RWPE2 (cell line): Measurements from ENCODE around the gene TMEM116.
A peak's percentile ranks its signal among the peaks of the same experiment; 100 is the strongest.
"Not testable (repeated sequence)": the region's sequence is repeated elsewhere in the genome, so short reads cannot be mapped to it uniquely, and the experiment has no call there.

Source experiments
- ATAC-seq: fragments of 200-7000 bp; cut with Tn5 transposase; 3 replicates; pipeline ENCODE4 v1.9.1; 2021; ENCODE audit warnings: low read depth
- DNase-seq: peaks from one replicate; pipeline ENCODE4 v3.0.0-alpha.2; 2020; ENCODE audit warnings: low spot score
- H3K27ac ChIP-seq: fragments of 450-650 bp; 2 replicates; pipeline ENCODE4 v1.5.1; 2017; ENCODE audit warnings: mild to moderate bottlenecking; ENCODE audit not compliant: poor library complexity, severe bottlenecking
- H3K27me3 ChIP-seq: fragments of 250-450 bp; sonication (Bioruptor Pico); 2 replicates; pipeline ENCODE4 v1.5.1; 2021; ENCODE audit warnings: mild to moderate bottlenecking, moderate library complexity; ENCODE audit not compliant: insufficient read depth, poor library complexity, severe bottlenecking
- H3K36me3 ChIP-seq: fragments of 250-450 bp; sonication (Bioruptor Pico); 2 replicates; pipeline ENCODE4 v1.5.1; 2020; ENCODE audit warnings: low read depth, mild to moderate bottlenecking, moderate library complexity
- H3K4me1 ChIP-seq: fragments of 250-450 bp; sonication (Bioruptor Pico); 2 replicates; pipeline ENCODE4 v1.5.1; 2021; ENCODE audit warnings: mild to moderate bottlenecking, moderate library complexity; ENCODE audit not compliant: insufficient read depth, poor library complexity, severe bottlenecking
- H3K4me3 ChIP-seq: fragments of 250-450 bp; sonication (Bioruptor Pico); 2 replicates; pipeline ENCODE4 v1.5.1; 2021; ENCODE audit warnings: mild to moderate bottlenecking, moderate library complexity; ENCODE audit not compliant: severe bottlenecking
- H3K9me3 ChIP-seq: fragments of 250-450 bp; sonication (Bioruptor Pico); 2 replicates; pipeline ENCODE4 v1.5.1; 2021; ENCODE audit warnings: mild to moderate bottlenecking, moderate library complexity; ENCODE audit not compliant: severe bottlenecking
- TF ChIP-seq, protein P1 (sequence below): fragments of 450-650 bp; IDR thresholded peaks from one replicate; pipeline ENCODE4 v1.5.1; 2017; ENCODE audit warnings: mild to moderate bottlenecking, moderate library complexity; ENCODE audit not compliant: poor library complexity, severe bottlenecking

TMEM116 gene

DNA sequence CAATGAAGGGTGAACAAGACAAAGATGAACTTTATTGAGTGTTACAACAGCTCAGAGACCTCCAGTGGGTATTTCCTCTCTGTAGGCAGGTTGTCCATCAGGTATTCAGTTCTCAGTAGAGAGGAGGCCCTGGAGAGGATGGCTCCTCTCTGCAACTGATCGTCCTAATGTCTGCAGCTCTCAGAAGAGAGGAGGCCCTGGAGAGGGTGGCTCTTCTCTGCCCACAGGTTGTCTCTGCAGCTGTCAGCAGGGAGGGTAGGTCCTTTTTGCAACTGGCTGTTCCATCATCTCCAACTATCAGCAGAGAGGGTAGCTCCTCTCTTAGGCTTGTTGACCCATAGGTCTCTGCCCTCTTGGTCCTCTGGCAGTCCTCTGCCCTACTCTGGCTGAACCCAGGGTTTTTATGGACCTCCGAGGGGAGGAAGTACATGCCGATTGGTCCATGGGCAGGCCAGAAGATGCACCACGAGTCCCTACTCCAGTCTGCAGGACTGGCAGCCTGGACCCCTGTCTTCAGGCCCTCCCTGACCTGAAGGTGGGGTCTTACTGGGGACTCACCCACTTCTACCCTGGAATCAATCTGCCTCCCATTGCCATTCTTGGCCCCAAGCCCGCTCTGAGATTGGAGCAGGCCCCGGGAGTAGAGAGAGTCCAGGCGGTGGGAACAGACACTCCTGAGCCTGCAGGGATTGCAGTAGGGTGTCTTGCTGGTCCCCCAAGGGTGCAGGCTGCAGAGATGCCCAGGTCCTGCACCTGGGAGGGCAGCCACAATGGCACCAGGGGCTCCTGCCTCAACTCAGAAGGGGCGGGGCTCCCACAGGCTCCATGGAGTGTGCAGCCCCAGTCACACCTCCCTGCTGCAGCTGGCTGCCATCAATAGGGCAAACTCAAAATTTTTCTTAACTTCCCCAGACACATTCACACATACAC lies 2.3 kb downstream of the TMEM116 start:
- Histone ChIP-seq H3K27ac (no peak overlapping the region), H3K36me3 (peaks cover 7% of the 10 kb centered on the region), H3K9me3 (no peaks in the 10 kb centered on the region), H3K27me3 (no peaks in the 10 kb centered on the region), H3K4me1 (peaks cover 11% of the 10 kb centered on the region), H3K4me3 (no peak overlapping the region)
- DNase-seq: no peak
- ATAC-seq: no peak
- TF ChIP-seq, protein P1, sequence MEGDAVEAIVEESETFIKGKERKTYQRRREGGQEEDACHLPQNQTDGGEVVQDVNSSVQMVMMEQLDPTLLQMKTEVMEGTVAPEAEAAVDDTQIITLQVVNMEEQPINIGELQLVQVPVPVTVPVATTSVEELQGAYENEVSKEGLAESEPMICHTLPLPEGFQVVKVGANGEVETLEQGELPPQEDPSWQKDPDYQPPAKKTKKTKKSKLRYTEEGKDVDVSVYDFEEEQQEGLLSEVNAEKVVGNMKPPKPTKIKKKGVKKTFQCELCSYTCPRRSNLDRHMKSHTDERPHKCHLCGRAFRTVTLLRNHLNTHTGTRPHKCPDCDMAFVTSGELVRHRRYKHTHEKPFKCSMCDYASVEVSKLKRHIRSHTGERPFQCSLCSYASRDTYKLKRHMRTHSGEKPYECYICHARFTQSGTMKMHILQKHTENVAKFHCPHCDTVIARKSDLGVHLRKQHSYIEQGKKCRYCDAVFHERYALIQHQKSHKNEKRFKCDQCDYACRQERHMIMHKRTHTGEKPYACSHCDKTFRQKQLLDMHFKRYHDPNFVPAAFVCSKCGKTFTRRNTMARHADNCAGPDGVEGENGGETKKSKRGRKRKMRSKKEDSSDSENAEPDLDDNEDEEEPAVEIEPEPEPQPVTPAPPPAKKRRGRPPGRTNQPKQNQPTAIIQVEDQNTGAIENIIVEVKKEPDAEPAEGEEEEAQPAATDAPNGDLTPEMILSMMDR: no peak

DNA sequence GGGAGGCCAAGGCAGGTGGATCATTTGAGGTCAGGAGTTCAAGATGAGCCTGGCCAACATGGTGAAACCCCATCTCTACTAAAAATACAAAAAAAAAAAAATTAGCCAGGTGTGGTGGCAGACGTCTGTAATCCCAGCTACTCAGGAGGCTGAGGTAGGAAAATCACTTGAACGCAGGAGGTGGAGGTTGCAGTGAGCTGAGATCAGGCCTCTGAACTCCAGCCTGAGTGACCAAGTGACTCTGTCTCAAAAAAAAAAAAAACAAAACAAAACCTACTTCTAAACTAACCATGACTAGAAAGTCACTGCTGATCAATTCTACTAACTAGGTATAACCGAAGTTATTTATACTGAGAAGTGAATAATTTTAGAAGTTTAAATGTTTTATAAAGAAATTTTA lies 3.4 kb downstream of the TMEM116 start:
- DNase-seq, H3K27ac ChIP-seq, H3K9me3 ChIP-seq, H3K4me3 ChIP-seq, ATAC-seq, H3K4me1 ChIP-seq, H3K27me3 ChIP-seq, H3K36me3 ChIP-seq: not testable (repeated sequence)

DNA sequence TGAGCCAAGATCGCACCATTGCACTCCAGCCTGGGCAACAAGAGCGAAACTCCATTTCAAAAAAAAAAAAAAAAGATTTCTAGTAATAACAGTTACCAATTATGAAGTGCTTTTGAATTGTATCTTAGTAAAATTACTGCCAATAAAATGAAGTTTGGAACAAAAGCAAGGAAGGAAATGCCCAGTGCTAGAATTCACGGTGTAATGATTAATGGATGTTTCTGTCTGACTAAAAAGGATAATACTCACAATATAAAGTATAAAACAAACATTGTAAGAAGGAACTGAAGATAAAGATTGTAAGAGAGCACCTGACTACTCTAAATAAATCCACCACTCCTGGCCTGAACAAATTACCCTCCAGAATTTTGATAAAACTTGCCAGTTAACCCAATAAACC lies 4.0 kb downstream of the TMEM116 start:
- no peaks in the 10 kb centered on the region for H3K27me3 ChIP-seq
- H3K36me3 ChIP-seq: 0 out of 2 replicates have a peak, but pooled peaks cover 3% of the 10 kb centered on the region
- TF ChIP-seq, protein P1: no peak
- no peaks in the 10 kb centered on the region for H3K9me3 ChIP-seq
- H3K27ac ChIP-seq: no peak overlapping the region
- no peak overlapping the region for H3K4me3 ChIP-seq
- DNase-seq: no peak
- ATAC-seq: no peak
- H3K4me1 ChIP-seq: peaks cover 6% of the 10 kb centered on the region

DNA sequence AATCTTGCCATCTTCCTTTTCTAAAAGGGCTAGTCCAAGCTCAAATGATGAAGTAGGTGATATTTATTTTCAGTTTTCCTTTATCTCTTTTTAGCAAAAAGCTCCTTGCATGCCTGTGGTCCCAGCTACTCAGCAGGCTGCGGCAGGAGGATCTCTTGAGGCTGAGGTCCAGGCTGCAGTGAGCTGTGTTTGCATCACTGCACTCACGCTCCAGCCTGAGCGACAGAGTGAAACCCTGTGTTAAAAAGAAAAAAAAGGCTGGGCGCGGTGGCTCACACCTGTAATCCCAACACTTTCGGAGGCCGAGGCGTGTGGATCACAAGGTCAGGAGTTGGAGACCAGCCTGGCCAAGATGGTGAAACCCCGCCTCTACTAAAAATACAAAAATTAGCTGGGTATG lies 5.0 kb downstream of the TMEM116 start:
- H3K4me1 ChIP-seq: peaks cover 6% of the 10 kb centered on the region
- 0 out of 2 replicates have a peak, but pooled peaks cover 3% of the 10 kb centered on the region for H3K36me3 ChIP-seq
- H3K27ac ChIP-seq: no peak overlapping the region
- TF ChIP-seq, protein P1: no peak
- H3K27me3 ChIP-seq: no peaks in the 10 kb centered on the region
- ATAC-seq (no peak), DNase-seq (no peak)
- no peak overlapping the region for H3K4me3 ChIP-seq
- no peaks in the 10 kb centered on the region for H3K9me3 ChIP-seq

DNA sequence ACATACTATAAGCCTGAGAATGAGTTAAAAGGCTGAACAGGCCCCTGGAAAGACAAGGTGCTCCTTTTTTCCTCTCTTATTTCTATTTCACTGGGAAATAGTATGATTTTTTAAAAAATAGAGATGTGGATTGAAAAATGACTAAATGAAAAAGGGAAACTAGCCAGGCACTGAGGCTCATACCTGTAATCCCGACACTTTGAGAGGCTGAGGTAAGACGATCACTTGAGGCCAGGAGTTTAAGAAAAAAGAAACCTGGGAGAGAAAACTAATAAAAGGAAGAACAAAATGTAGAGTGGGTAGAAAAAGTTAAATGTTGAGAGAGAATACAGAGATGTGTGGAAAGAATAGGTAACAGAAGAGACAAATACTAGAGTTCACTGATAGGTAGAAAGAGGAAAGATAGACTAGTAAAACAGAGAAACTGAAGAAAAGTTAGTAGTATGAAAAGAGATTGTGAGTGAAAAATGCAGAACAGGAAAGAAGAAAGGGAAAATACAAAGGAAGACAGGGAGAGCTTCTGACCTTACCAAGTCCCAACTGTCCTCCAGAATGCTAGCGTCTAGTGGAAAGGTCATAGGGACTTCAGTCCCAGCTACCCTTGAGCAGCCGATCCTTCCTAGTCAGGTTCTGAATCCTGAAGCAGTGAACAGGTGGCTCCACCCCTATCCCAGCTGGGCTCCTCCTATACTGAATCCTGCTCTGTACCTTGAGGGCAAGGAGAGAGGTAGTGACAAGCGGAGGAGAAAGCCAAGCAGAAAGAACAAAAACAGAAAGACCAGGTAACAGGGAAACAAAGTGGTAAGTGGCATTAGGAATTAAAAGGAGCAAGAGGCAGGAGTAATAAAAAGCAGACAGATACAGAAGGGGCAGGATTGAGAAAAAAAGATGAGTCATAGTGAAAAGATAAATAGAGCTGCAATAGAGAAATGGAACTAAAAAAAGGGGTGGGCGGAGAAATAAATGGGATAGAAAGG lies 7.3 kb downstream of the TMEM116 start:
- 0 out of 2 replicates have a peak, but pooled peaks cover 3% of the 10 kb centered on the region for H3K36me3 ChIP-seq
- TF ChIP-seq, protein P1: no peak
- H3K9me3 ChIP-seq: no peaks in the 10 kb centered on the region
- no peak overlapping the region for H3K4me3 ChIP-seq
- ATAC-seq (peak; percentile 83), DNase-seq (no peak)
- no peak overlapping the region for H3K27ac ChIP-seq
- H3K4me1 ChIP-seq: peaks cover 6% of the 10 kb centered on the region
- H3K27me3 ChIP-seq: no peaks in the 10 kb centered on the region
